GM12875 (cell line): ENCODE data around the gene FEN1.

Source experiments
- H3K4me3 ChIP-seq: one replicate; pipeline ENCODE4 v1.5.1; 2011; ENCODE audit warnings: low read depth, low read length, control low read depth
- CTCF ChIP-seq: IDR thresholded peaks from 2 replicates; pipeline ENCODE4 v1.5.1; 2011; ENCODE audit warnings: low read depth, mild to moderate bottlenecking, control low read depth, inconsistent platforms, low read length, moderate library complexity, borderline replicate concordance; ENCODE audit not compliant: insufficient read depth

Gene FEN1

GRCh38 chr11:61832754-61833153 lies 40.0 kb downstream of the FEN1 start:
- no peak for TF ChIP-seq CTCF
- no peak overlapping the region for H3K4me3 ChIP-seq

- no peak for TF ChIP-seq CTCF
- H3K4me3 ChIP-seq: no peak overlapping the region
Observed at GRCh38 chr11:61833471-61833870, 40.8 kb downstream of the FEN1 start.

GRCh38 chr11:61833926-61834277 lies 41.2 kb downstream of the FEN1 start:
- no peak overlapping the region for H3K4me3 ChIP-seq
- no peak for TF ChIP-seq CTCF

- no peak for TF ChIP-seq CTCF
- H3K4me3 ChIP-seq: peak overlapping the region; percentile 27
Observed at GRCh38 chr11:61834278-61835048, 41.8 kb downstream of the FEN1 start.

GRCh38 chr11:61836193-61836592 lies 43.5 kb downstream of the FEN1 start:
- TF ChIP-seq CTCF: no peak
- H3K4me3 ChIP-seq: no peak overlapping the region

GRCh38 chr11:61837411-61838005 lies 44.8 kb downstream of the FEN1 start:
- no peak overlapping the region for H3K4me3 ChIP-seq
- TF ChIP-seq CTCF: no peak

GRCh38 chr11:61838501-61838900 lies 45.8 kb downstream of the FEN1 start:
- TF ChIP-seq CTCF: no peak
- H3K4me3 ChIP-seq: no peak overlapping the region
